IMR-90 (cell line): Measurements from ENCODE around the gene SHROOM3.

ENCODE experiments used
- BHLHE40 ChIP-seq: fragments of 150-350 bp; IDR thresholded peaks from 2 replicates; pipeline ENCODE4 v1.6.1; 2016; ENCODE audit warnings: mild to moderate bottlenecking, low read depth, low read length
- CEBPB ChIP-seq: IDR thresholded peaks from 2 replicates; pipeline ENCODE4 v1.6.1; 2012; ENCODE audit warnings: low read depth, low read length, improper control_type of control experiment
- CTCF ChIP-seq: conservative IDR thresholded peaks from 2 replicates; pipeline ENCODE4 v1.5.1; 2012; ENCODE audit warnings: mild to moderate bottlenecking, low read depth, low read length, improper control_type of control experiment
- ELK1 ChIP-seq: fragments of 150-350 bp; IDR thresholded peaks from 2 replicates; pipeline ENCODE4 v1.6.1; 2016; ENCODE audit warnings: low read depth, mild to moderate bottlenecking, low read length, moderate library complexity, borderline replicate concordance
- FOS ChIP-seq: fragments of 150-350 bp; IDR thresholded peaks from 2 replicates; pipeline ENCODE4 v1.6.1; 2016; ENCODE audit warnings: low read depth, low read length
- MAFK ChIP-seq: IDR thresholded peaks from 2 replicates; pipeline ENCODE4 v1.6.1; 2012; ENCODE audit warnings: low read depth, low read length, improper control_type of control experiment
- MAZ ChIP-seq: IDR thresholded peaks from 2 replicates; pipeline ENCODE4 v1.6.1; 2012; ENCODE audit warnings: low read depth, mild to moderate bottlenecking, low read length, improper control_type of control experiment, moderate library complexity, borderline replicate concordance
- MXI1 ChIP-seq: IDR thresholded peaks from 2 replicates; pipeline ENCODE4 v1.6.1; 2012; ENCODE audit warnings: low read depth, mild to moderate bottlenecking, low read length, moderate library complexity, borderline replicate concordance
- POLR2A ChIP-seq: IDR thresholded peaks from 2 replicates; pipeline ENCODE4 v1.6.1; 2012; ENCODE audit warnings: mild to moderate bottlenecking, low read depth, low read length
- RAD21 ChIP-seq: IDR thresholded peaks from 2 replicates; pipeline ENCODE4 v1.6.1; 2012; ENCODE audit warnings: low read length, improper control_type of control experiment
- RCOR1 ChIP-seq: IDR thresholded peaks from 2 replicates; pipeline ENCODE4 v1.6.1; 2012; ENCODE audit warnings: mild to moderate bottlenecking, low read length, improper control_type of control experiment; ENCODE audit not compliant: insufficient replicate concordance
- RFX5 ChIP-seq: IDR thresholded peaks from 2 replicates; pipeline ENCODE4 v1.8.0; 2012; ENCODE audit warnings: low read depth, mild to moderate bottlenecking, low read length, moderate library complexity
- SMC3 ChIP-seq: fragments of 150-350 bp; IDR thresholded peaks from 2 replicates; pipeline ENCODE4 v1.6.1; 2016; ENCODE audit warnings: low read depth, mild to moderate bottlenecking, antibody characterized with exemption, low read length, moderate library complexity
- USF2 ChIP-seq: fragments of 150-350 bp; IDR thresholded peaks from 2 replicates; pipeline ENCODE4 v1.6.1; 2017; ENCODE audit warnings: mild to moderate bottlenecking, antibody characterized with exemption, low read length, low read depth

- TF ChIP-seq CTCF (no peak), POLR2A (no peak), MXI1 (no peak), RCOR1 (no peak), BHLHE40 (no peak), FOS (no peak), RAD21 (no peak), MAZ (no peak), CEBPB (no peak), RFX5 (no peak), MAFK (no peak), SMC3 (no peak), ELK1 (no peak), USF2 (no peak)
These were observed 10.9 kb downstream of the SHROOM3 start for GRCh38 chr4:76445911-76446310.
